HCT116 (cell line): Measurements from ENCODE around the gene GNAT1. TPM values are rescaled to one million over a fixed set of nuclear protein-coding genes. Genes with fewer than 3 reads are reported as not detected.

Source experiments
- ATAC-seq: fragments of 200-7000 bp; cut with Tn5 transposase; 2 replicates; pipeline ENCODE4 v1.9.1; 2020; ENCODE audit warnings: mild to moderate bottlenecking, moderate library complexity
- BruUV-seq: library from RNA; stranded (reverse); fragments of 400-500 nt; replicated peaks from 2 replicates; lab custom pipeline; 2021; lab: Mats Ljungman, UMichigan
- CTCF ChIA-PET: fragments of 300-600 bp; sonication (Branson Sonifier 250); formaldehyde crosslinking; loops from one replicate; lab custom pipeline; 2021; ENCODE audit warnings: antibody characterized with exemption; lab: Charles Lee
- POLR2A ChIA-PET: fragments of 300-600, 350-600 bp; sonication (Branson Sonifier 250); formaldehyde crosslinking; loops from one replicate; lab custom pipeline; 2021; ENCODE audit warnings: antibody characterized with exemption; lab: Charles Lee
- RAD21 ChIA-PET, 2 experiments: fragments of 300-600 bp; sonication (Branson Sonifier 250); formaldehyde crosslinking; loops; one replicate each; lab custom pipeline; 2023; ENCODE audit warnings: low total read pairs in 2 of 2; ENCODE audit not compliant: uncharacterized antibody in 2 of 2, unreplicated experiment in 2 of 2, low non-redundant PET in 1 of 2; lab: Charles Lee
- DNase-seq: peaks from one replicate; pipeline ENCODE4 v3.0.0-alpha.2; 2010; ENCODE audit warnings: low read depth, low spot score
- H2AFZ ChIP-seq: fragments of 200-600 bp; shearing (Covaris generic), sonication (generic); 2 replicates; pipeline ENCODE4 v1.6.1; 2017; ENCODE audit warnings: low read depth, mixed run types, mixed read lengths, antibody characterized with exemption, low read length; ENCODE audit not compliant: poor library complexity, severe bottlenecking
- H3K27ac ChIP-seq: 2 replicates; pipeline ENCODE4 v1.5.1; 2012; ENCODE audit warnings: low read depth, low read length
- H3K27me3 ChIP-seq: fragments of 200-600 bp; sonication (generic); 2 replicates; pipeline ENCODE4 v1.6.1; 2016; ENCODE audit warnings: mixed run types, low read length, mixed read lengths; ENCODE audit not compliant: insufficient read depth
- H3K36me3 ChIP-seq, 2 experiments: fragments of 200-500 bp in 1 of 2; fragments of 200-600 bp in 1 of 2; sonication (Bioruptor generic) in 1 of 2; sonication (generic) in 1 of 2; 2 replicates each; pipeline versions ENCODE4 v1.5.1 to v1.6.1; 2014 to 2016; ENCODE audit warnings: low read length in 2 of 2, inconsistent platforms in 1 of 2, mixed read lengths in 1 of 2, mixed run types in 1 of 2; ENCODE audit not compliant: insufficient read depth in 2 of 2, control insufficient read depth in 1 of 2
- H3K4me1 ChIP-seq, 2 experiments: fragments of 200-600 bp in 1 of 2; sonication (generic) in 1 of 2; 2 replicates each; pipeline versions ENCODE4 v1.5.1 to v1.6.1; 2012 to 2017; ENCODE audit warnings: low read length in 2 of 2, inconsistent platforms in 1 of 2, mild to moderate bottlenecking in 1 of 2, mixed read lengths in 1 of 2, mixed run types in 1 of 2, moderate library complexity in 1 of 2; ENCODE audit not compliant: insufficient read depth in 2 of 2, control insufficient read depth in 1 of 2
- H3K4me2 ChIP-seq: fragments of 200-600 bp; sonication (generic); 2 replicates; pipeline ENCODE4 v1.6.1; 2017; ENCODE audit warnings: mixed run types, low read length, mixed read lengths
- H3K4me3 ChIP-seq, 2 experiments: fragments of 200-600 bp in 1 of 2; sonication (generic) in 1 of 2; replicated peaks in 1 of 2; 2 replicates each; pipeline ENCODE4 v1.5.1; 2011 to 2016; ENCODE audit warnings: low read length in 2 of 2, control low read depth in 1 of 2, low read depth in 1 of 2, mild to moderate bottlenecking in 1 of 2, mixed read lengths in 1 of 2, mixed run types in 1 of 2
- H3K79me2 ChIP-seq: fragments of 200-600 bp; sonication (generic); 2 replicates; pipeline ENCODE4 v1.6.1; 2017; ENCODE audit warnings: mild to moderate bottlenecking, mixed run types, low read length, moderate library complexity, mixed read lengths; ENCODE audit not compliant: insufficient read depth
- H3K9ac ChIP-seq: fragments of 200-600 bp; sonication (generic); 2 replicates; pipeline ENCODE4 v1.6.1; 2016; ENCODE audit warnings: low read length, mixed read lengths
- H3K9me2 ChIP-seq: fragments of 200-600 bp; sonication (generic), shearing (Covaris generic); 2 replicates; pipeline ENCODE4 v1.6.1; 2017; ENCODE audit warnings: mixed run types, mild to moderate bottlenecking, moderate library complexity; ENCODE audit not compliant: insufficient read depth
- H3K9me3 ChIP-seq, 2 experiments: fragments of 200-500 bp in 1 of 2; fragments of 200-600 bp in 1 of 2; sonication (Bioruptor generic) in 1 of 2; sonication (generic) in 1 of 2; 2 replicates each; pipeline ENCODE4 v1.6.1; 2014 to 2017; ENCODE audit warnings: low read length in 2 of 2, mixed read lengths in 2 of 2, inconsistent platforms in 1 of 2, low read depth in 1 of 2, mild to moderate bottlenecking in 1 of 2, mixed run types in 1 of 2, moderate library complexity in 1 of 2; ENCODE audit not compliant: control insufficient read depth in 1 of 2, insufficient read depth in 1 of 2
- H4K20me1 ChIP-seq: fragments of 200-600 bp; sonication (generic), shearing (Covaris generic); 2 replicates; pipeline ENCODE4 v1.6.1; 2017; ENCODE audit warnings: mixed run types, mild to moderate bottlenecking, moderate library complexity; ENCODE audit not compliant: insufficient read depth
- ATF3 ChIP-seq: IDR thresholded peaks from 2 replicates; pipeline ENCODE4 v1.6.1; 2012
- CBX3 ChIP-seq: IDR thresholded peaks from 2 replicates; pipeline ENCODE4 v1.6.1; 2012; ENCODE audit warnings: low read depth
- CEBPB ChIP-seq: IDR thresholded peaks from 2 replicates; pipeline ENCODE4 v1.6.1; 2012; ENCODE audit warnings: low read depth
- EGR1 ChIP-seq: IDR thresholded peaks from 2 replicates; pipeline ENCODE4 v1.6.1; 2012; ENCODE audit warnings: low read depth
- EZH2phosphoT487 ChIP-seq: fragments of 200-600 bp; IDR thresholded peaks from 2 replicates; pipeline ENCODE4 v1.6.1; 2018; ENCODE audit warnings: antibody characterized with exemption, borderline replicate concordance
- FOSL1 ChIP-seq: IDR thresholded peaks from 2 replicates; pipeline ENCODE4 v1.6.1; 2012; ENCODE audit warnings: low read depth
- POLR2AphosphoS5 ChIP-seq: IDR thresholded peaks from 2 replicates; pipeline ENCODE4 v1.6.1; 2011; ENCODE audit warnings: mild to moderate bottlenecking, low read depth, low read length, moderate library complexity
- RAD21 ChIP-seq: IDR thresholded peaks from 2 replicates; pipeline ENCODE4 v1.6.1; 2012; ENCODE audit warnings: low read depth, mild to moderate bottlenecking
- SIN3A ChIP-seq: IDR thresholded peaks from 2 replicates; pipeline ENCODE4 v1.6.1; 2012; ENCODE audit warnings: low read depth
- SP1 ChIP-seq: IDR thresholded peaks from 2 replicates; pipeline ENCODE4 v1.6.1; 2012; ENCODE audit warnings: low read depth
- SRF ChIP-seq: IDR thresholded peaks from 2 replicates; pipeline ENCODE4 v1.6.1; 2012; ENCODE audit warnings: low read depth
- TCF7L2 ChIP-seq: IDR thresholded peaks from 2 replicates; pipeline ENCODE4 v1.7.0; 2011; ENCODE audit warnings: borderline replicate concordance, inconsistent platforms; ENCODE audit not compliant: insufficient read depth, insufficient read length; ENCODE audit errors: extremely low read depth
- YY1 ChIP-seq: IDR thresholded peaks from 2 replicates; pipeline ENCODE4 v1.6.1; 2011; ENCODE audit warnings: low read length, low read depth, moderate library complexity, mild to moderate bottlenecking; ENCODE audit not compliant: insufficient replicate concordance; ENCODE audit errors: extremely low read depth
- ZFX ChIP-seq: fragments of 450-650 bp; IDR thresholded peaks from 2 replicates; pipeline ENCODE4 v1.6.1; 2017
- ZNF274 ChIP-seq: fragments of 200-500 bp; sonication (Bioruptor generic); IDR thresholded peaks from 2 replicates; pipeline ENCODE4 v1.6.1; 2014; ENCODE audit warnings: mild to moderate bottlenecking, low read depth, low read length, inconsistent platforms
- intact Hi-C: fragments of 100-400 bp; cut with micrococcal nuclease; formaldehyde crosslinking; loops from 2 replicates; pipeline ENCODE4 v1.10.0; 2022
- total RNA-seq: library from RNA; stranded (reverse); gene quantifications from one replicate; pipeline ENCODE4 v1.2.1, GENCODE V29; 2021; ENCODE audit not compliant: unreplicated experiment
- TF ChIP-seq, protein P1 (sequence below): IDR thresholded peaks from 2 replicates; pipeline ENCODE4 v1.6.1; 2012; ENCODE audit warnings: low read depth
- TF ChIP-seq, protein P2 (sequence below), 3 experiments: fragments of 200-600 bp in 1 of 3; sonication (generic) in 1 of 3; IDR thresholded peaks in 2 of 3; conservative IDR thresholded peaks in 1 of 3; 2 replicates each; pipeline ENCODE4 v1.5.1; 2012 to 2017; ENCODE audit warnings: low read depth in 2 of 3, low read length in 2 of 3, antibody characterized with exemption in 1 of 3, borderline replicate concordance in 1 of 3, control low read depth in 1 of 3, mild to moderate bottlenecking in 1 of 3, mixed read lengths in 1 of 3, mixed run types in 1 of 3, moderate library complexity in 1 of 3; ENCODE audit not compliant: insufficient read depth in 1 of 3
- TF ChIP-seq, protein P3 (sequence below): IDR thresholded peaks from 2 replicates; pipeline ENCODE4 v1.6.1; 2012

GNAT1 gene
- total RNA-seq, 1 experiment from 2014 or later, result not detected

DNA sequence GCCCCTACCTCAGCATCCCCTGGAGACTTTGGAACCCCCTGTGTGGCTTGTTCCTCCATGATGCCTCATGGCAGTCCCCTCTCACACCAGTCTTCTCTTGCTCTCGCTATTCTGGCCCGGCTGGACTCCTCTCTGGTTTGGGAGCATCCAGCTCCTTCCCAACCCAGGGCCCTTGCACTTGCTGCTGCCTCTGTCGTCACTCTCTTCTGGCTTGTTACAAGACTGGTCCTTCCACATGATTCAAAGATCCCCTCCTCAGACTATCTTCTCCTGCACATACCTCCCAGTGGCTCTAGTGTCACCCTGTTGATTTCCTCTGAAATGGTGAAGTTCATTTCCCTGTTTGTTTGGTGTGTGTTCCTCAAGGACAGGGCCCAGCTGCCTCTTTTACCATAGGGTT is 38.1 kb downstream of the GNAT1 start:
- ChIA-PET POLR2A (interaction anchor here (1.5 kb wide), 1 partner anchor 17 kb away, joined by 4 read pairs; no protein-coding TSS in a partner anchor), RAD21 (no interaction called here), CTCF (interaction anchor here (1.1 kb wide), 1 partner anchor 17 kb away, joined by 3 read pairs; no protein-coding TSS in a partner anchor)
- no TSS peak for BruUV-seq
- H3K9ac ChIP-seq, result no peak overlapping the region
- H3K9me3 ChIP-seq, result no peaks in the 10 kb centered on the region
- H3K27ac ChIP-seq, result peak overlapping the region; percentile 87
- H4K20me1 ChIP-seq, result no peaks in the 10 kb centered on the region
- H3K79me2 ChIP-seq, result no peaks in the 10 kb centered on the region
- no peaks in the 10 kb centered on the region for H3K36me3 ChIP-seq
- peaks cover 18 to 48% of the 10 kb centered on the region in 2 experiments for H3K4me1 ChIP-seq
- DNase-seq (no peak), ATAC-seq (no peak)
- H3K9me2 ChIP-seq, result no peaks in the 10 kb centered on the region
- no peaks in the 10 kb centered on the region for H3K27me3 ChIP-seq
- intact Hi-C loops, result no loop called here
- H3K4me2 ChIP-seq, result no peak overlapping the region
- H3K4me3 ChIP-seq, result no peak overlapping the region
- TF ChIP-seq, protein P1, sequence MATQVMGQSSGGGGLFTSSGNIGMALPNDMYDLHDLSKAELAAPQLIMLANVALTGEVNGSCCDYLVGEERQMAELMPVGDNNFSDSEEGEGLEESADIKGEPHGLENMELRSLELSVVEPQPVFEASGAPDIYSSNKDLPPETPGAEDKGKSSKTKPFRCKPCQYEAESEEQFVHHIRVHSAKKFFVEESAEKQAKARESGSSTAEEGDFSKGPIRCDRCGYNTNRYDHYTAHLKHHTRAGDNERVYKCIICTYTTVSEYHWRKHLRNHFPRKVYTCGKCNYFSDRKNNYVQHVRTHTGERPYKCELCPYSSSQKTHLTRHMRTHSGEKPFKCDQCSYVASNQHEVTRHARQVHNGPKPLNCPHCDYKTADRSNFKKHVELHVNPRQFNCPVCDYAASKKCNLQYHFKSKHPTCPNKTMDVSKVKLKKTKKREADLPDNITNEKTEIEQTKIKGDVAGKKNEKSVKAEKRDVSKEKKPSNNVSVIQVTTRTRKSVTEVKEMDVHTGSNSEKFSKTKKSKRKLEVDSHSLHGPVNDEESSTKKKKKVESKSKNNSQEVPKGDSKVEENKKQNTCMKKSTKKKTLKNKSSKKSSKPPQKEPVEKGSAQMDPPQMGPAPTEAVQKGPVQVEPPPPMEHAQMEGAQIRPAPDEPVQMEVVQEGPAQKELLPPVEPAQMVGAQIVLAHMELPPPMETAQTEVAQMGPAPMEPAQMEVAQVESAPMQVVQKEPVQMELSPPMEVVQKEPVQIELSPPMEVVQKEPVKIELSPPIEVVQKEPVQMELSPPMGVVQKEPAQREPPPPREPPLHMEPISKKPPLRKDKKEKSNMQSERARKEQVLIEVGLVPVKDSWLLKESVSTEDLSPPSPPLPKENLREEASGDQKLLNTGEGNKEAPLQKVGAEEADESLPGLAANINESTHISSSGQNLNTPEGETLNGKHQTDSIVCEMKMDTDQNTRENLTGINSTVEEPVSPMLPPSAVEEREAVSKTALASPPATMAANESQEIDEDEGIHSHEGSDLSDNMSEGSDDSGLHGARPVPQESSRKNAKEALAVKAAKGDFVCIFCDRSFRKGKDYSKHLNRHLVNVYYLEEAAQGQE, result no peak
- TF ChIP-seq CEBPB (no peak), ZFX (no peak), ZNF274 (no peak), POLR2AphosphoS5 (no peak), EGR1 (no peak), ATF3 (no peak), CBX3 (no peak), SRF (no peak), SP1 (no peak), EZH2phosphoT487 (no peak), FOSL1 (no peak), TCF7L2 (no peak), YY1 (no peak), RAD21 (no peak), SIN3A (no peak)
- TF ChIP-seq, protein P2, sequence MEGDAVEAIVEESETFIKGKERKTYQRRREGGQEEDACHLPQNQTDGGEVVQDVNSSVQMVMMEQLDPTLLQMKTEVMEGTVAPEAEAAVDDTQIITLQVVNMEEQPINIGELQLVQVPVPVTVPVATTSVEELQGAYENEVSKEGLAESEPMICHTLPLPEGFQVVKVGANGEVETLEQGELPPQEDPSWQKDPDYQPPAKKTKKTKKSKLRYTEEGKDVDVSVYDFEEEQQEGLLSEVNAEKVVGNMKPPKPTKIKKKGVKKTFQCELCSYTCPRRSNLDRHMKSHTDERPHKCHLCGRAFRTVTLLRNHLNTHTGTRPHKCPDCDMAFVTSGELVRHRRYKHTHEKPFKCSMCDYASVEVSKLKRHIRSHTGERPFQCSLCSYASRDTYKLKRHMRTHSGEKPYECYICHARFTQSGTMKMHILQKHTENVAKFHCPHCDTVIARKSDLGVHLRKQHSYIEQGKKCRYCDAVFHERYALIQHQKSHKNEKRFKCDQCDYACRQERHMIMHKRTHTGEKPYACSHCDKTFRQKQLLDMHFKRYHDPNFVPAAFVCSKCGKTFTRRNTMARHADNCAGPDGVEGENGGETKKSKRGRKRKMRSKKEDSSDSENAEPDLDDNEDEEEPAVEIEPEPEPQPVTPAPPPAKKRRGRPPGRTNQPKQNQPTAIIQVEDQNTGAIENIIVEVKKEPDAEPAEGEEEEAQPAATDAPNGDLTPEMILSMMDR (IDR thresholded peaks at IDR 0.05 in 2 of 3, conservative IDR thresholded peaks at IDR 0.05 in 1 of 3; ENCODE audit: borderline replicate concordance in 1 of 3, insufficient read depth in 1 of 3, low read depth in 2 of 3, low read length in 2 of 3), result no peak
- TF ChIP-seq, protein P3, sequence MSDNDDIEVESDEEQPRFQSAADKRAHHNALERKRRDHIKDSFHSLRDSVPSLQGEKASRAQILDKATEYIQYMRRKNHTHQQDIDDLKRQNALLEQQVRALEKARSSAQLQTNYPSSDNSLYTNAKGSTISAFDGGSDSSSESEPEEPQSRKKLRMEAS, result no peak
- H2AFZ ChIP-seq, result no peak overlapping the region
